ENCODE data around the gene CXorf66. TPM values are rescaled to one million over a fixed set of nuclear protein-coding genes. Genes with fewer than 3 reads are reported as not detected.

CXorf66 gene
- total and polyA plus RNA-seq, 9 of the 15 experiments (the other 6 are each of a cell fraction or from before 2014, with no cell fraction given), result not detected

DNA sequence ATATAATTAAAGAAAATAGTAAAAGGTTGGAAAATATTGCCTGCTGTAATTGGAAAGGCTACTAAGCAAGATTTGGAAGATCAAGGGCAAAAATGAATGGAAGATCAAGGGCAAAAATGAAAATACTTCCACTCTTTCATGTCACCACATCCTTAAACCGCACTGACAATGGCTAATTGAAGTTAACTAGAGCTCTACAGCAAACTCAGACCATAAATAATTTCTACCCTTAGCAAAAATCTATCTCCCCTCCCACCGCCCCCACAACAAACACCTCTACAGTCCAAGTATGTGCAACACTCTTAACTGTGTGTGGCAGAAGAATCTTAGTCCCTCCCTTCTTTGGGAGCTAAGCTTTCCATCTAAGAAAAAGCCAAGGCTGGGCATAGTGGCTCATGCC, 59.6 kb downstream of the CXorf66 start (continued):
- TF ChIP-seq, protein P1, sequence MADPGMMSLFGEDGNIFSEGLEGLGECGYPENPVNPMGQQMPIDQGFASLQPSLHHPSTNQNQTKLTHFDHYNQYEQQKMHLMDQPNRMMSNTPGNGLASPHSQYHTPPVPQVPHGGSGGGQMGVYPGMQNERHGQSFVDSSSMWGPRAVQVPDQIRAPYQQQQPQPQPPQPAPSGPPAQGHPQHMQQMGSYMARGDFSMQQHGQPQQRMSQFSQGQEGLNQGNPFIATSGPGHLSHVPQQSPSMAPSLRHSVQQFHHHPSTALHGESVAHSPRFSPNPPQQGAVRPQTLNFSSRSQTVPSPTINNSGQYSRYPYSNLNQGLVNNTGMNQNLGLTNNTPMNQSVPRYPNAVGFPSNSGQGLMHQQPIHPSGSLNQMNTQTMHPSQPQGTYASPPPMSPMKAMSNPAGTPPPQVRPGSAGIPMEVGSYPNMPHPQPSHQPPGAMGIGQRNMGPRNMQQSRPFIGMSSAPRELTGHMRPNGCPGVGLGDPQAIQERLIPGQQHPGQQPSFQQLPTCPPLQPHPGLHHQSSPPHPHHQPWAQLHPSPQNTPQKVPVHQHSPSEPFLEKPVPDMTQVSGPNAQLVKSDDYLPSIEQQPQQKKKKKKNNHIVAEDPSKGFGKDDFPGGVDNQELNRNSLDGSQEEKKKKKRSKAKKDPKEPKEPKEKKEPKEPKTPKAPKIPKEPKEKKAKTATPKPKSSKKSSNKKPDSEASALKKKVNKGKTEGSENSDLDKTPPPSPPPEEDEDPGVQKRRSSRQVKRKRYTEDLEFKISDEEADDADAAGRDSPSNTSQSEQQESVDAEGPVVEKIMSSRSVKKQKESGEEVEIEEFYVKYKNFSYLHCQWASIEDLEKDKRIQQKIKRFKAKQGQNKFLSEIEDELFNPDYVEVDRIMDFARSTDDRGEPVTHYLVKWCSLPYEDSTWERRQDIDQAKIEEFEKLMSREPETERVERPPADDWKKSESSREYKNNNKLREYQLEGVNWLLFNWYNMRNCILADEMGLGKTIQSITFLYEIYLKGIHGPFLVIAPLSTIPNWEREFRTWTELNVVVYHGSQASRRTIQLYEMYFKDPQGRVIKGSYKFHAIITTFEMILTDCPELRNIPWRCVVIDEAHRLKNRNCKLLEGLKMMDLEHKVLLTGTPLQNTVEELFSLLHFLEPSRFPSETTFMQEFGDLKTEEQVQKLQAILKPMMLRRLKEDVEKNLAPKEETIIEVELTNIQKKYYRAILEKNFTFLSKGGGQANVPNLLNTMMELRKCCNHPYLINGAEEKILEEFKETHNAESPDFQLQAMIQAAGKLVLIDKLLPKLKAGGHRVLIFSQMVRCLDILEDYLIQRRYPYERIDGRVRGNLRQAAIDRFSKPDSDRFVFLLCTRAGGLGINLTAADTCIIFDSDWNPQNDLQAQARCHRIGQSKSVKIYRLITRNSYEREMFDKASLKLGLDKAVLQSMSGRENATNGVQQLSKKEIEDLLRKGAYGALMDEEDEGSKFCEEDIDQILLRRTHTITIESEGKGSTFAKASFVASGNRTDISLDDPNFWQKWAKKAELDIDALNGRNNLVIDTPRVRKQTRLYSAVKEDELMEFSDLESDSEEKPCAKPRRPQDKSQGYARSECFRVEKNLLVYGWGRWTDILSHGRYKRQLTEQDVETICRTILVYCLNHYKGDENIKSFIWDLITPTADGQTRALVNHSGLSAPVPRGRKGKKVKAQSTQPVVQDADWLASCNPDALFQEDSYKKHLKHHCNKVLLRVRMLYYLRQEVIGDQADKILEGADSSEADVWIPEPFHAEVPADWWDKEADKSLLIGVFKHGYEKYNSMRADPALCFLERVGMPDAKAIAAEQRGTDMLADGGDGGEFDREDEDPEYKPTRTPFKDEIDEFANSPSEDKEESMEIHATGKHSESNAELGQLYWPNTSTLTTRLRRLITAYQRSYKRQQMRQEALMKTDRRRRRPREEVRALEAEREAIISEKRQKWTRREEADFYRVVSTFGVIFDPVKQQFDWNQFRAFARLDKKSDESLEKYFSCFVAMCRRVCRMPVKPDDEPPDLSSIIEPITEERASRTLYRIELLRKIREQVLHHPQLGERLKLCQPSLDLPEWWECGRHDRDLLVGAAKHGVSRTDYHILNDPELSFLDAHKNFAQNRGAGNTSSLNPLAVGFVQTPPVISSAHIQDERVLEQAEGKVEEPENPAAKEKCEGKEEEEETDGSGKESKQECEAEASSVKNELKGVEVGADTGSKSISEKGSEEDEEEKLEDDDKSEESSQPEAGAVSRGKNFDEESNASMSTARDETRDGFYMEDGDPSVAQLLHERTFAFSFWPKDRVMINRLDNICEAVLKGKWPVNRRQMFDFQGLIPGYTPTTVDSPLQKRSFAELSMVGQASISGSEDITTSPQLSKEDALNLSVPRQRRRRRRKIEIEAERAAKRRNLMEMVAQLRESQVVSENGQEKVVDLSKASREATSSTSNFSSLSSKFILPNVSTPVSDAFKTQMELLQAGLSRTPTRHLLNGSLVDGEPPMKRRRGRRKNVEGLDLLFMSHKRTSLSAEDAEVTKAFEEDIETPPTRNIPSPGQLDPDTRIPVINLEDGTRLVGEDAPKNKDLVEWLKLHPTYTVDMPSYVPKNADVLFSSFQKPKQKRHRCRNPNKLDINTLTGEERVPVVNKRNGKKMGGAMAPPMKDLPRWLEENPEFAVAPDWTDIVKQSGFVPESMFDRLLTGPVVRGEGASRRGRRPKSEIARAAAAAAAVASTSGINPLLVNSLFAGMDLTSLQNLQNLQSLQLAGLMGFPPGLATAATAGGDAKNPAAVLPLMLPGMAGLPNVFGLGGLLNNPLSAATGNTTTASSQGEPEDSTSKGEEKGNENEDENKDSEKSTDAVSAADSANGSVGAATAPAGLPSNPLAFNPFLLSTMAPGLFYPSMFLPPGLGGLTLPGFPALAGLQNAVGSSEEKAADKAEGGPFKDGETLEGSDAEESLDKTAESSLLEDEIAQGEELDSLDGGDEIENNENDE (IDR thresholded peaks at IDR 0.05; ENCODE audit: low read depth, low read length), result no peak
- TF ChIP-seq, protein P2, sequence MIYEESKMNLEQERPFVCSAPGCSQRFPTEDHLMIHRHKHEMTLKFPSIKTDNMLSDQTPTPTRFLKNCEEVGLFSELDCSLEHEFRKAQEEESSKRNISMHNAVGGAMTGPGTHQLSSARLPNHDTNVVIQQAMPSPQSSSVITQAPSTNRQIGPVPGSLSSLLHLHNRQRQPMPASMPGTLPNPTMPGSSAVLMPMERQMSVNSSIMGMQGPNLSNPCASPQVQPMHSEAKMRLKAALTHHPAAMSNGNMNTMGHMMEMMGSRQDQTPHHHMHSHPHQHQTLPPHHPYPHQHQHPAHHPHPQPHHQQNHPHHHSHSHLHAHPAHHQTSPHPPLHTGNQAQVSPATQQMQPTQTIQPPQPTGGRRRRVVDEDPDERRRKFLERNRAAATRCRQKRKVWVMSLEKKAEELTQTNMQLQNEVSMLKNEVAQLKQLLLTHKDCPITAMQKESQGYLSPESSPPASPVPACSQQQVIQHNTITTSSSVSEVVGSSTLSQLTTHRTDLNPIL (CRISPR knock-in tag; IDR thresholded peaks at IDR 0.05), result no peak
- TF ChIP-seq POLR2AphosphoS2 (IDR thresholded peaks at IDR 0.05; ENCODE audit: low read length), result no peak
- TF ChIP-seq SRSF7 (optimal IDR thresholded peaks at IDR 0.05; ENCODE audit: low read depth, low read length), result no peak
- no peak for TF ChIP-seq ZNF175 (CRISPR knock-in tag; IDR thresholded peaks at IDR 0.05; ENCODE audit: low read depth)
- TF ChIP-seq, protein P3, sequence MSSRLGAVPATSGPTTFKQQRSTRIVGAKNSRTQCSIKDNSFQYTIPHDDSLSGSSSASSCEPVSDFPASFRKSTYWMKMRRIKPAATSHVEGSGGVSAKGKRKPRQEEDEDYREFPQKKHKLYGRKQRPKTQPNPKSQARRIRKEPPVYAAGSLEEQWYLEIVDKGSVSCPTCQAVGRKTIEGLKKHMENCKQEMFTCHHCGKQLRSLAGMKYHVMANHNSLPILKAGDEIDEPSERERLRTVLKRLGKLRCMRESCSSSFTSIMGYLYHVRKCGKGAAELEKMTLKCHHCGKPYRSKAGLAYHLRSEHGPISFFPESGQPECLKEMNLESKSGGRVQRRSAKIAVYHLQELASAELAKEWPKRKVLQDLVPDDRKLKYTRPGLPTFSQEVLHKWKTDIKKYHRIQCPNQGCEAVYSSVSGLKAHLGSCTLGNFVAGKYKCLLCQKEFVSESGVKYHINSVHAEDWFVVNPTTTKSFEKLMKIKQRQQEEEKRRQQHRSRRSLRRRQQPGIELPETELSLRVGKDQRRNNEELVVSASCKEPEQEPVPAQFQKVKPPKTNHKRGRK (tag; IDR thresholded peaks at IDR 0.05), result no peak
- no peak for TF ChIP-seq NFATC3 (IDR thresholded peaks at IDR 0.05)
- TF ChIP-seq, protein P4, sequence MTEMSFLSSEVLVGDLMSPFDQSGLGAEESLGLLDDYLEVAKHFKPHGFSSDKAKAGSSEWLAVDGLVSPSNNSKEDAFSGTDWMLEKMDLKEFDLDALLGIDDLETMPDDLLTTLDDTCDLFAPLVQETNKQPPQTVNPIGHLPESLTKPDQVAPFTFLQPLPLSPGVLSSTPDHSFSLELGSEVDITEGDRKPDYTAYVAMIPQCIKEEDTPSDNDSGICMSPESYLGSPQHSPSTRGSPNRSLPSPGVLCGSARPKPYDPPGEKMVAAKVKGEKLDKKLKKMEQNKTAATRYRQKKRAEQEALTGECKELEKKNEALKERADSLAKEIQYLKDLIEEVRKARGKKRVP (CRISPR knock-in tag; IDR thresholded peaks at IDR 0.05), result no peak
- TF ChIP-seq ERF (CRISPR knock-in tag; IDR thresholded peaks at IDR 0.05), result no peak
- no peak for TF ChIP-seq ZBTB7A (IDR thresholded peaks at IDR 0.05; ENCODE audit: borderline replicate concordance, control insufficient read depth, low read depth, low read length)
- no peak for TF ChIP-seq E2F3 (CRISPR knock-in tag; IDR thresholded peaks at IDR 0.05)

All from K562 (cell line).